IPS-11a (cell line): ENCODE measurements around the gene TRIM13.
"Not testable (repeated sequence)": the region's sequence is repeated elsewhere in the genome, so short reads cannot be mapped to it uniquely, and the experiment has no call there.

Experiments
- H3K4me3 ChIP-seq: one replicate; pipeline ENCODE4 v1.5.1; 2013; ENCODE audit warnings: low read depth, low read length, control low read depth

TRIM13 gene

GRCh38 chr13:50055454-50055853 lies 58.6 kb downstream of the TRIM13 start:
- no peak overlapping the region for H3K4me3 ChIP-seq

- H3K4me3 ChIP-seq = no peak overlapping the region
Measured at GRCh38 chr13:50060718-50061117, 63.9 kb downstream of the TRIM13 start.

- H3K4me3 ChIP-seq = not testable (repeated sequence)
Measured at GRCh38 chr13:50062336-50062735, 65.5 kb downstream of the TRIM13 start.

GRCh38 chr13:50065712-50066111 lies 68.9 kb downstream of the TRIM13 start:
- H3K4me3 ChIP-seq = no peak overlapping the region
